H1 (cell line): ENCODE results near the gene MPIG6B. TPM values are rescaled to one million over a fixed set of nuclear protein-coding genes. Genes with fewer than 3 reads are reported as not detected.

ENCODE experiments used
- CTCF ChIA-PET: fragments of 300-600 bp; sonication (Branson Sonifier 250); formaldehyde crosslinking; loops from one replicate; lab custom pipeline; 2021; ENCODE audit not compliant: partially characterized antibody; lab: Charles Lee
- POLR2A ChIA-PET: fragments of 300-600 bp; sonication (Branson Sonifier 250); formaldehyde crosslinking; loops from one replicate; lab custom pipeline; 2021; ENCODE audit warnings: inconsistent platforms; ENCODE audit not compliant: partially characterized antibody; lab: Charles Lee
- DNase-seq, 2 experiments: peaks; one replicate each; pipeline versions ENCODE4 v3.0.0 to v3.0.0-alpha.2; 2010 to 2022; ENCODE audit warnings: low spot score in 2 of 2, low read depth in 1 of 2, mixed read lengths in 1 of 2
- FAIRE-seq: peaks from 2 replicates; lab custom pipeline; 2011; peaks lifted over from hg19 to GRCh38; lab: Jason Lieb, UNC
- H2AFZ ChIP-seq: 2 replicates; pipeline ENCODE4 v1.8.1; 2012; ENCODE audit warnings: low read length, inconsistent platforms
- H2AK5ac ChIP-seq: 2 replicates; pipeline ENCODE4 v1.6.1; 2013; ENCODE audit warnings: low read depth, low read length
- H2BK120ac ChIP-seq: replicated peaks from 2 replicates; pipeline ENCODE3; 2013; ENCODE audit warnings: low read depth, low read length, inconsistent platforms
- H2BK12ac ChIP-seq: 2 replicates; pipeline ENCODE4 v1.6.1; 2013; ENCODE audit warnings: low read depth, low read length
- H2BK15ac ChIP-seq: 2 replicates; pipeline ENCODE4 v1.6.1; 2013; ENCODE audit warnings: low read length
- H2BK20ac ChIP-seq: 2 replicates; pipeline ENCODE4 v1.6.1; 2013; ENCODE audit warnings: low read length
- H2BK5ac ChIP-seq: 2 replicates; pipeline ENCODE4 v1.6.1; 2013; ENCODE audit warnings: low read depth, low read length
- H3K14ac ChIP-seq: 2 replicates; pipeline ENCODE4 v1.6.1; 2013; ENCODE audit warnings: inconsistent platforms; ENCODE audit not compliant: insufficient read length
- H3K18ac ChIP-seq: 2 replicates; pipeline ENCODE4 v1.6.1; 2013; ENCODE audit warnings: low read length; ENCODE audit errors: extremely low read depth
- H3K23ac ChIP-seq: 2 replicates; pipeline ENCODE4 v1.6.1; 2013; ENCODE audit warnings: inconsistent platforms; ENCODE audit not compliant: insufficient read length
- H3K23me2 ChIP-seq: 2 replicates; pipeline ENCODE4 v1.6.1; 2013; ENCODE audit warnings: low read depth, low read length
- H3K27ac ChIP-seq: 2 replicates; pipeline ENCODE4 v1.6.1; 2011; ENCODE audit warnings: low read depth, low read length, inconsistent platforms
- H3K27me3 ChIP-seq, 4 experiments: replicated peaks in 1 of 4; 1 replicate in 1 of 4; 2 replicates in 3 of 4; pipeline versions ENCODE4 v1.6.1 to v1.8.1; 2011 to 2013; ENCODE audit warnings: low read length in 3 of 4, mild to moderate bottlenecking in 3 of 4, inconsistent platforms in 2 of 4, mixed read lengths in 2 of 4, moderate library complexity in 1 of 4; ENCODE audit not compliant: control insufficient read depth in 3 of 4, insufficient read depth in 3 of 4; ENCODE audit errors: extremely low read depth in 1 of 4
- H3K36me3 ChIP-seq, 4 experiments: 2 replicates each; pipeline versions ENCODE4 v1.6.1 to v1.8.1; 2011 to 2013; ENCODE audit warnings: mild to moderate bottlenecking in 4 of 4, low read length in 3 of 4, moderate library complexity in 2 of 4, control low read depth in 1 of 4, inconsistent platforms in 1 of 4; ENCODE audit not compliant: insufficient read depth in 4 of 4, control insufficient read depth in 2 of 4
- H3K4ac ChIP-seq: replicated peaks from 2 replicates; pipeline ENCODE3; 2013; ENCODE audit warnings: low read length, low read depth, mixed read lengths, inconsistent platforms; ENCODE audit not compliant: insufficient read length
- H3K4me1 ChIP-seq, 4 experiments: replicated peaks in 1 of 4; 1 replicate in 1 of 4; 2 replicates in 3 of 4; pipeline versions ENCODE4 v1.6.1 to v1.8.1; 2011 to 2013; ENCODE audit warnings: low read length in 3 of 4, inconsistent platforms in 2 of 4, mixed read lengths in 1 of 4; ENCODE audit not compliant: insufficient read depth in 4 of 4, control insufficient read depth in 3 of 4
- H3K4me2 ChIP-seq, 2 experiments: 2 replicates each; pipeline versions ENCODE4 v1.6.1 to v1.8.1; 2011 to 2013; ENCODE audit warnings: low read depth in 2 of 2, low read length in 2 of 2, control low read depth in 1 of 2, inconsistent platforms in 1 of 2, mild to moderate bottlenecking in 1 of 2; ENCODE audit not compliant: insufficient read depth in 1 of 2
- H3K4me3 ChIP-seq, 4 experiments: fragments of 200-600, 300-600 bp in 1 of 4; sonication (generic), shearing (Covaris generic), sonication (Bioruptor Twin) in 1 of 4; 2 replicates each; pipeline versions ENCODE4 v1.5.1 to v1.8.1; 2011 to 2016; ENCODE audit warnings: low read length in 4 of 4, low read depth in 3 of 4, control low read depth in 2 of 4, inconsistent platforms in 2 of 4, mild to moderate bottlenecking in 2 of 4, mixed read lengths in 1 of 4, moderate library complexity in 1 of 4; ENCODE audit not compliant: insufficient read depth in 2 of 4; ENCODE audit errors: extremely low read depth in 1 of 4
- H3K56ac ChIP-seq: replicated peaks from 2 replicates; pipeline ENCODE3; 2013; ENCODE audit warnings: low read depth, mild to moderate bottlenecking, mixed read lengths, low read length, inconsistent platforms; ENCODE audit not compliant: insufficient read length
- H3K79me1 ChIP-seq: 2 replicates; pipeline ENCODE4 v1.6.1; 2013; ENCODE audit warnings: low read depth, low read length, control low read depth
- H3K79me2 ChIP-seq, 2 experiments: 2 replicates each; pipeline versions ENCODE4 v1.6.1 to v1.8.1; 2012 to 2013; ENCODE audit warnings: low read length in 2 of 2, mild to moderate bottlenecking in 2 of 2, inconsistent platforms in 1 of 2; ENCODE audit not compliant: insufficient read depth in 2 of 2, control insufficient read depth in 1 of 2
- H3K9ac ChIP-seq, 4 experiments: replicated peaks in 1 of 4; 1 replicate in 1 of 4; 2 replicates in 3 of 4; pipeline versions ENCODE4 v1.6.1 to v1.8.1; 2011 to 2013; ENCODE audit warnings: low read depth in 3 of 4, low read length in 3 of 4, control low read depth in 2 of 4, mild to moderate bottlenecking in 2 of 4, moderate library complexity in 2 of 4, inconsistent platforms in 1 of 4; ENCODE audit errors: extremely low read depth in 1 of 4
- H3K9me3 ChIP-seq, 2 experiments: 2 replicates each; pipeline versions ENCODE4 v1.6.1 to v1.8.1; 2012 to 2013; ENCODE audit warnings: mild to moderate bottlenecking in 2 of 2, moderate library complexity in 2 of 2, control low read depth in 1 of 2, inconsistent platforms in 1 of 2, low read depth in 1 of 2, low read length in 1 of 2, mixed read lengths in 1 of 2; ENCODE audit not compliant: insufficient read depth in 2 of 2
- H4K20me1 ChIP-seq, 2 experiments: replicated peaks in 1 of 2; 2 replicates each; pipeline versions ENCODE3 to v1.8.1; 2011 to 2013; ENCODE audit warnings: inconsistent platforms in 2 of 2, low read length in 2 of 2, mild to moderate bottlenecking in 1 of 2; ENCODE audit not compliant: insufficient read depth in 2 of 2, control insufficient read depth in 1 of 2
- H4K5ac ChIP-seq: 2 replicates; pipeline ENCODE4 v1.6.1; 2013; ENCODE audit warnings: low read length, low read depth, mixed read lengths, inconsistent platforms; ENCODE audit not compliant: insufficient read length
- H4K8ac ChIP-seq: 2 replicates; pipeline ENCODE4 v1.8.0; 2013; ENCODE audit warnings: mild to moderate bottlenecking, moderate library complexity, low read length, inconsistent platforms; ENCODE audit not compliant: insufficient read depth; ENCODE audit errors: extremely low read depth
- H4K91ac ChIP-seq: replicated peaks from 2 replicates; pipeline ENCODE3; 2013; ENCODE audit warnings: low read length, mixed read lengths, inconsistent platforms; ENCODE audit not compliant: insufficient read length
- CHD2 ChIP-seq: IDR thresholded peaks from 2 replicates; pipeline ENCODE4 v1.6.1; 2012; ENCODE audit warnings: low read length, improper control_type of control experiment
- CREB1 ChIP-seq: IDR thresholded peaks from 2 replicates; pipeline ENCODE4 v1.6.1; 2012; ENCODE audit warnings: inconsistent platforms
- CTCF ChIP-seq, 3 experiments: IDR thresholded peaks; 1 replicate in 2 of 3; 2 replicates in 1 of 3; pipeline versions ENCODE4 v1.5.1 to v1.6.1; 2011; ENCODE audit warnings: low read length in 3 of 3, mild to moderate bottlenecking in 3 of 3, inconsistent platforms in 2 of 3, low read depth in 1 of 3, moderate library complexity in 1 of 3; ENCODE audit not compliant: insufficient read depth in 1 of 3; ENCODE audit errors: control extremely low read depth in 1 of 3
- KDM1A ChIP-seq: fragments of 200-600, 300-600 bp; sonication (generic); IDR thresholded peaks from 2 replicates; pipeline ENCODE4 v1.7.1; 2016; ENCODE audit warnings: mild to moderate bottlenecking, low read length, borderline replicate concordance
- NRF1 ChIP-seq: IDR thresholded peaks from 2 replicates; pipeline ENCODE4 v1.6.1; 2011; ENCODE audit warnings: mild to moderate bottlenecking, low read depth, low read length, improper control_type of control experiment
- RAD21 ChIP-seq, 2 experiments: IDR thresholded peaks in 1 of 2; conservative IDR thresholded peaks in 1 of 2; 2 replicates each; pipeline ENCODE4 v1.6.1; 2011; ENCODE audit warnings: low read depth in 2 of 2, low read length in 2 of 2, improper control_type of control experiment in 1 of 2, inconsistent platforms in 1 of 2, mild to moderate bottlenecking in 1 of 2, moderate library complexity in 1 of 2
- SIN3A ChIP-seq, 2 experiments: IDR thresholded peaks in 1 of 2; conservative IDR thresholded peaks in 1 of 2; 2 replicates each; pipeline ENCODE4 v1.6.1; 2011 to 2012; ENCODE audit warnings: low read length in 2 of 2, improper control_type of control experiment in 1 of 2, low read depth in 1 of 2, mild to moderate bottlenecking in 1 of 2
- YY1 ChIP-seq: IDR thresholded peaks from 2 replicates; pipeline ENCODE4 v1.6.1; 2011; ENCODE audit warnings: low read depth, mild to moderate bottlenecking, low read length
- WGBS, 2 experiments: shearing (Covaris generic) in 1 of 2; methylation state at CpG; one replicate each; pipeline versions ENCODE4 v1.1.6 to v1.1.7; 2013 to 2015; ENCODE audit warnings: low lambda C conversion rate in 2 of 2, mixed read lengths in 2 of 2, inconsistent platforms in 1 of 2, low coverage in 1 of 2, missing lambda C conversion rate in 1 of 2; ENCODE audit not compliant: insufficient replicate concordance in 2 of 2, insufficient coverage in 1 of 2, insufficient read length in 1 of 2; ENCODE audit errors: extremely low coverage in 1 of 2, missing lambda C conversion rate in 1 of 2; 5-methylcytosine and 5-hydroxymethylcytosine counted together
- polyA plus RNA-seq, 7 experiments: library from polyadenylated mRNA; depleted of rRNA in 3 of 7; stranded (reverse) in 5 of 7; unstranded in 2 of 7; fragments of >200 nt in 5 of 7; fragments of 200-250 nt in 2 of 7; gene quantifications; 1 replicate in 5 of 7; 2 replicates in 1 of 7; 4 replicates in 1 of 7; pipeline versions ENCODE4 v1.2.1 to v1.2.3, GENCODE V29; 2011 to 2013; ENCODE audit warnings: missing spikeins in 2 of 7, mixed read lengths in 2 of 7
- total RNA-seq: library from RNA; stranded (reverse); fragmentation: NEBNext Ultra II Directional; extraction: Animal tissue kit (Norgen Biotek cat#: 25700); gene quantifications from 2 replicates; pipeline ENCODE4 v1.2.1, GENCODE V29; 2021

Gene MPIG6B
- total and polyA plus RNA-seq, 2 of the 8 experiments (the other 6 are each of a cell fraction or from before 2014, with no cell fraction given), result 0.18 TPM; not detected in 1

DNA sequence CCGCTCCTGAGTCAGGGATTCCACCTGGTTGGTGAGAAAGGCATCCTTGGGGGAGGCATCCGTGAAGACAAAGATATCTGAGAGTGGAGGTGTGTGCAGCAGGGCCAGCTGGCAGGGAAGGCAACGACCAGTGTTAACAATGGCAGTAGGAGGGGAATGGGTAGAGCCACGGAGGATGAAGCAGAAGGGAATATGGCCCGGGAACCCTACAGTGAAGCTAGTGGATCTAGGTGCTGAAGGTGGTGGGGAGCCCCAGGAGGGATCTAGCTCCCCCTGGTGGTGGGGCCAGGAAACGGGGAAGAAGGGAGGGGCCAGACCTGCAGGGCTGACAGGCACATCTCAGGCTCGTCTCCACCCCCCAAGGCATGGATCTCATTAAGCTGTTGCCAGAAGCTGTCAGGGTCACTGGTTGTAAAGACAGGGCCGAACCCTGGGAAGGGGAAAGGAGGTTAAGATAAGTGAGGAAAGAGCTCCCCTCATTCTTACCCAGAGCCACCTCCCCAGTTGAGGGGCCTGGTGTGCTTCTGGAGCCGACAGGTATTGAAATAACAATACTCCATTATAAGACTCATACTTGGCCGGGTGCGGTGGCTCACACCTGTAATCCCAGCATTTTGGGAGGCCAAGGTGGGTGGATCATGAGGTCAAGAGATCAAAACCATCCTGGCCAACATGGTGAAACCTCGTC, 46.7 kb downstream of the MPIG6B start:
- no peak overlapping the region; the same call in 1 of the 2 replicates for H2BK12ac ChIP-seq
- H2BK5ac ChIP-seq, result no peak overlapping the region
- H3K79me1 ChIP-seq, result no peaks in the 10 kb centered on the region
- DNase-seq, result peak; percentile 63 to 96
- no peak overlapping the region for H4K91ac ChIP-seq
- H2BK15ac ChIP-seq, result 0 out of 2 replicates have a peak overlapping the region, but pooled peaks have one; percentile 12
- no peak overlapping the region for H3K4ac ChIP-seq
- 71% methylated on average over 12 of the region's 12 CpGs; no CpG with 5 or more reads in 1 of the 2 experiments for WGBS, 2 experiments
- no peak overlapping the region for H2AFZ ChIP-seq
- no peak overlapping the region for H4K5ac ChIP-seq
- no peak overlapping the region for H3K27ac ChIP-seq
- no peak for FAIRE-seq
- ChIA-PET POLR2A (interaction anchor here (0.6 to 2.8 kb wide), 18 partner anchors 8 to 190 kb away, joined by 3 to 10 read pairs (median 4); partner anchors contain the start of genes GPANK1, HSPA1A, HSPA1L and MSH5), CTCF (interaction anchor here (0.6 to 14.4 kb wide), 50 partner anchors 11 to 1165 kb away, joined by 3 to 228 read pairs (median 5); partner anchors contain the start of genes DDAH2, HSPA1B, LY6G5C and LY6G6F)
- no peak overlapping the region for H3K56ac ChIP-seq
- H3K18ac ChIP-seq, result no peak overlapping the region
- no peak overlapping the region for H3K9ac ChIP-seq
- no peaks in the 10 kb centered on the region for H3K36me3 ChIP-seq
- H4K20me1 ChIP-seq, result no peaks in the 10 kb centered on the region
- no peak overlapping the region for H2AK5ac ChIP-seq
- no peak overlapping the region for H3K14ac ChIP-seq
- 0 out of 2 replicates have a peak, but pooled peaks cover 3% of the 10 kb centered on the region for H3K23me2 ChIP-seq
- H3K27me3 ChIP-seq, result no peaks in the 10 kb centered on the region
- peaks cover 0 to 5% (median under 1%) of the 10 kb centered on the region in 4 experiments; a peak in 4 of 7 replicates for H3K4me1 ChIP-seq
- no peak overlapping the region for H4K8ac ChIP-seq
- H3K4me2 ChIP-seq, result no peak overlapping the region
- no peak overlapping the region for H3K23ac ChIP-seq
- H3K9me3 ChIP-seq, result no peaks in the 10 kb centered on the region
- no peak overlapping the region for H2BK120ac ChIP-seq
- H2BK20ac ChIP-seq, result no peak overlapping the region
- no peaks in the 10 kb centered on the region for H3K79me2 ChIP-seq
- H3K4me3 ChIP-seq, result no peak overlapping the region
- TF ChIP-seq KDM1A (peak; percentile 63; the same call in 1 of the 2 replicates), SIN3A (conservative IDR thresholded peaks at IDR 0.05 in 1 of 2, IDR thresholded peaks at IDR 0.05 in 1 of 2; ENCODE audit: low read depth in 1 of 2, low read length in 2 of 2) (peak; percentile 53 to 80; a peak in 2 of 4 replicates), CTCF (IDR thresholded peaks at IDR 0.05; ENCODE audit: control extremely low read depth in 1 of 3, insufficient read depth in 1 of 3, low read depth in 1 of 3, low read length in 3 of 3) (peak in 2 of 3 experiments; percentile 85 to 95; a peak in 3 of 4 replicates), CHD2 (no peak; the same call in 1 of the 2 replicates), RAD21 (IDR thresholded peaks at IDR 0.05 in 1 of 2, conservative IDR thresholded peaks at IDR 0.05 in 1 of 2; ENCODE audit: low read depth in 2 of 2, low read length in 2 of 2) (peak; percentile 73 to 75), NRF1 (no peak), YY1 (0 out of 2 replicates have a peak, but pooled peaks have one; percentile 45), CREB1 (no peak; the same call in 1 of the 2 replicates)
